GM19099 (cell line): ENCODE measurements around the gene CPA4.

ENCODE experiments used
- POLR2A ChIP-seq: IDR thresholded peaks from 3 replicates; pipeline ENCODE4 v1.6.1; 2011; ENCODE audit warnings: low read depth; ENCODE audit not compliant: insufficient read length; ENCODE audit errors: extremely low read depth

CPA4 gene

GRCh38 chr7:130346177-130346905 lies 53.4 kb downstream of the CPA4 start:
- TF ChIP-seq POLR2A, result no peak

DNA sequence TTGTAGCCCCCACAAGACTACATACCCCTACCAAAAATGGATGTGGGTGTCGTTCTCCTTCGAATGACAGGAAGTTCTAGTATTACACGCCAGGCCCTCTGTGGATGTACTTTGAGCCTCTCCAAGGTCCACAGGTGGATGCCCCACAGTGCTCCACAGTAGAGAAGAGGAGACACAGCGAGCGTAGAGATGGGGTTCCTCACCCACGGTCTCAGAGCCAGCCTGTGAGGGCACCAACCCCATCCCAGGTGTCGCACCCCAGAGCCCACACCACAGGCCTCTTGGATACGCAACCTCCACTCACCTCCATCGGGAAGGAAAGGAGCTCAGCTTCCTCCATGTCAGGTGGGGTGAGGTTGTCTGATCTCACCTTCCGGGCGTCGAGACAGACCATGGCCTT lies 54.0 kb downstream of the CPA4 start:
- TF ChIP-seq POLR2A, result no peak

DNA sequence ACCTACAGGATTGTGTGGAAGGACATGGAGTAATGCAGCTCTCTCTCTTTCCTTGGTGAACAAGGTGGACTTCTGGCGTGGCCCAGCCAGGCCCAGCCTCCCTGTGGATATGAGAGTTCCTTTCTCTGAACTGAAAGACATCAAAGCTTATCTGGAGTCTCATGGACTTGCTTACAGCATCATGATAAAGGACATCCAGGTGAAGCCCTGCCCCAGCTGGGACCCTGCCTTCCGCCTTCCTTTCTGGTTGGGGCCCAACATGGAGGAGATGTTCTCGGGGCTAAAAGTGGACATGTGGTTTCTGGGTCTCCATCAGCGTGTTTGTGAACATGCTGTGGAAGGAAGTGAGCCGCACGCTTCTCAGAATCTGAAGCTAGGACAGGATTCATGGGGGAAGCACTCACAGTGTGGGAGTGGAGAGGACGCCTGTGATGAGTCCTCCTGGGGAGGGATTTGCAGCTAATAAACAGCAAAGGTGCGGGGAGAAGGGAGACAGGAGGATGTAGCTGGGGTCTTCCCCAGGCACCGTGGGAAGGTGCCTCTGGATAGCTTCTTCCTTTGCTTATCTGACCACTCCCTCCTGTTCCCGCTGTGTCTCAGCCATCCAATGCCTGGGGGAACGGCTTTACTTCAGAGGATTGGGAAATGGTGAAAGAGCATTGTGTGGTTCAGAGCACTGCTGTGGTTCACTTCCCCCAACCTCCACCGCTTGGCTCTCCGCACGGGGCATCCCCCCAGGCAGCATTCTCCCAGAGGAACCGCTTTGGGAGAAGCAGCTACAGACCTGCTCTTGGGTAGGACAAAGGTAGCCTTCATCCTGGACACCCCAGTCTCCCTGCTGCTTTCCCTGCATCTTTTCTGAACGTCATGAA lies 57.2 kb downstream of the CPA4 start:
- TF ChIP-seq POLR2A, result no peak

- TF ChIP-seq POLR2A, result no peak
These were observed 58.2 kb downstream of the CPA4 start for GRCh38 chr7:130350945-130351790.

DNA sequence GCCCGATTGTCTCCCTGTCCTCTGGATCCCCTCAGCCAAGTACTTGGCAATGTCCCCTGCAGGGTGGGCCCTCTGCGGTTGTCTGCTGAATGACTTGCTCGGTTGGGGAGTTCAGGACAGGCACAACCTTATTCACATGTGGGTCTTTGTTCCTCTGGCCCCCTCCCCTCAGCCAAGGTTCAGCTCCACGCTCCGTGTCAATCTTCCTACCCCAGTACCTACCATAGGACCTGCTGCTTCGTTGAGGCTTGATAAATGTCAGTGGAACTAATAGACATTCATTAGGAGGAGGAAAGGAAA lies 58.8 kb downstream of the CPA4 start:
- no peak for TF ChIP-seq POLR2A

GRCh38 chr7:130352194-130353074 lies 59.5 kb downstream of the CPA4 start:
- TF ChIP-seq POLR2A, result no peak

DNA sequence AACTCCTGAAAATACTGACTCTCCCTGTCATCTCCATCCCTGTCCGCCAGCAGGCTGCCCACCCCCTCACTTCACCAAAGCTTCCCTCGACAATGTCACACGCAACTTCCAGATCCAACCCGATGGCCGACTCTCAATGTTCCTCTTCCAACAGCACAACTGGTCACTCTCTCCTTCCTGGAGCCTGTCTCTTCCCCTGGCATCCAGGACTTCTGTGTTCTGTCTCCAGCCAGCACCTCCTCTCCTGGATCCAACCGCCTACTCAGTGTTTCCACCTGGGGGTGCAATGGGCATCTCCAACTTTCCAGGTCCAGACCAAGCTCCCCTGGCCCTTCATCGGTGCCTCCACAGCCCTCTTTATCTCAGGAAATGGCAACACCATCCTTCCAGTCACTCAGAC lies 60.2 kb downstream of the CPA4 start:
- no peak for TF ChIP-seq POLR2A

DNA sequence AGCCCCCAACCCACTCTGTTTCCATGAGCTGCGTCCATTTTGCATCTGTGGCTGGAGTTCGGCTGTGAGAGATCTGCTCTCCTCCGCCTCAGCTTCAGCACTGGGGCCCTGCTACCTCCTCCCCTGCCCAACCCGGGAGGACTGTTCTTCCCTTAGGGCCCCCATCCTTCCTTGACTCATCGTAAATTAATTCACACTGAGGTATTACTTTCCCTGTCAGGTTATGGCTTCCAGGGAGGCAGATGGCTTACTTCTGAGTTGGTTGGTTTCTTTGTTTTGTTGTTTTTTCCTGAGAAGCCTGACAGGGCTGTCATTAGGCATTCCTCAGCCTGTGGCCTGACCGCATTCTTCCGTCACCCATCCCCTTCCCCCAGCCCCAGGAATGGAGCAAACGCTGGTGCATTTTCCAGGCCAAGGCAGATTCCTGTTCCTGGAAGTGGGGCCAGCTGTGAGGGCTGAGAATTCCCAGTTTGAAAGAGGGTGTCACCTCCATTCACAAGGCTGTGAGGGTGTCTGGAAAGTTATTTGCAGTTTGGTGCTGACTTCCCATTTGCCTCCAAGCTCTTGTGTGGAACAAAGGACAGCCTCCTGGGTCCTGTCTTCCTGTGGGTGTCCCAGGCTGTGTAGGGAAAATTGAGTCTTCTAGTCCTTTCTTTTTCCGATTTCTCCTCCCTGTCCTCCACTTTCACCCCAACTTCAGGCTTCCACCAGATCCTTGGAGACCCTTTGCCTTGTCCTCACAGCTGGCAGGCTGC lies 63.3 kb downstream of the CPA4 start:
- TF ChIP-seq POLR2A, result no peak

- TF ChIP-seq POLR2A, result no peak
These were observed 64.1 kb downstream of the CPA4 start for GRCh38 chr7:130356876-130357611.

DNA sequence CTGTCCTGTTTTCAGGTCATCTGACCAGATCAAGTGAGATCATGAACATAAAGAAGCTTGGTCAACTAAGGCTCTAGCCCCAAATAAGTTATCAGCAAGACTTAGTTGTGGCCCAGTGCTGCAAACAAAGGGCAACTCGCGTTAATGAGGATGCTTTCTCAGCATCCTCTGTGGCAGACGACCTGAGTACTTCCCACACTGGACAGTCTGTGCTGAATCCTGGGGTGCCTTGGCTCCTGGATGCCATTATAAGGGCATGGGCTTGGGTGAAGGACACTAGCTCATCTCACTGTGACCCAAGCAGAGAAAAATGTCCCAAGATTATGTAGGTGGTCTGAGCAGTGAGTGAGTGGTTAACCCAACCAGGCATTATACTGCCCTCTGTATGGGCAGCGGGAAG lies 65.5 kb downstream of the CPA4 start:
- TF ChIP-seq POLR2A, result no peak

DNA sequence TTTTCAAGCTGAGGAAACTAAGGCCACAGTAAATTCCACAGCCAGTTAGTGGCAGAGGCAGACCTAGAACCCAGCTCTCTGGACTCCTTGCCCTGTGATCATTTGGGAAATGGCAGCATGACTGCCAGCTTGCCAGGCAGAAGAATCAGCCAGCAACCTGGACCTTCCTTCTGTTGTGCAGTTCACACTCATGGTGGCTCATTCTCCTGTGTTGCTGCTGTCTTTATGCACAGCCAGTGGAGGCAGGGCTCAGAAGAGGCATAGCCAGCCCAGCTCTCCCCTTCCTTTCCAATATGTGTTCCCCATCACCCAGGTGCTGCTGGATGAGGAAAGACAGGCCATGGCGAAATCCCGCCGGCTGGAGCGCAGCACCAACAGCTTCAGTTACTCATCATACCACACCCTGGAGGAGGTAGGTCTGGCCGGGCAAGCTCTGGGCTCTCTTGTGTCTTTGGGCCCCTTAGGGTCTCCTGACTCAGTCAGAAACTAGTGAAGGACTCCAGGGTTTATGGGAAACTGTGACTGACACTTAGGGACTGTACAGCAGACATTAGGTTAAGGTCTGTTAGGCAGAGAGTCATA lies 66.4 kb downstream of the CPA4 start:
- no peak for TF ChIP-seq POLR2A

- no peak for TF ChIP-seq POLR2A
These were observed 67.6 kb downstream of the CPA4 start for GRCh38 chr7:130360518-130360917.

GRCh38 chr7:130361681-130362080 lies 68.7 kb downstream of the CPA4 start:
- TF ChIP-seq POLR2A, result no peak
